Spleen (tissue), 11 donors: ENCODE data around the gene CKMT2. TPM values are rescaled to one million over a fixed set of nuclear protein-coding genes. Genes with fewer than 3 reads are reported as not detected.

Experiments used
- DNase-seq: peaks from one replicate; pipeline ENCODE4 v3.0.0-alpha.2; 2020
- H3K27ac ChIP-seq, 8 donors: fragments of 200-600 bp; sonication (generic) in 7 of 8; 1 replicate in 4 of 8; 2 replicates in 4 of 8; pipeline versions ENCODE4 v1.5.0 to v1.8.0; 2016 to 2021; ENCODE audit warnings: inconsistent platforms in 4 of 8, mild to moderate bottlenecking in 4 of 8, moderate library complexity in 1 of 8
- H3K27me3 ChIP-seq, 7 donors: fragments of 200-600 bp; sonication (generic) in 6 of 7; replicated peaks in 1 of 7; 1 replicate in 4 of 7; 2 replicates in 3 of 7; pipeline versions ENCODE4 v1.5.0 to v1.8.0; 2016 to 2021; ENCODE audit warnings: inconsistent platforms in 3 of 7, mild to moderate bottlenecking in 1 of 7
- H3K36me3 ChIP-seq, 6 donors: fragments of 200-600 bp; sonication (generic) in 5 of 6; 1 replicate in 4 of 6; 2 replicates in 2 of 6; pipeline versions ENCODE4 v1.5.0 to v1.8.0; 2016 to 2021; ENCODE audit warnings: inconsistent platforms in 2 of 6
- H3K4me1 ChIP-seq, 6 donors: fragments of 200-600 bp; sonication (generic) in 5 of 6; 1 replicate in 3 of 6; 2 replicates in 3 of 6; pipeline versions ENCODE4 v1.5.0 to v1.8.0; 2016 to 2021; ENCODE audit warnings: inconsistent platforms in 3 of 6
- H3K4me3 ChIP-seq, 8 donors: fragments of 200-600 bp; sonication (generic) in 7 of 8; 1 replicate in 4 of 8; 2 replicates in 4 of 8; pipeline versions ENCODE4 v1.5.0 to v1.8.0; 2016 to 2021; ENCODE audit warnings: inconsistent platforms in 4 of 8, mild to moderate bottlenecking in 4 of 8, moderate library complexity in 2 of 8
- H3K9me3 ChIP-seq, 8 donors: fragments of 200-600 bp; sonication (generic) in 7 of 8; 1 replicate in 4 of 8; 2 replicates in 4 of 8; pipeline versions ENCODE4 v1.5.0 to v1.8.0; 2016 to 2021; ENCODE audit warnings: inconsistent platforms in 4 of 8
- CTCF ChIP-seq, 11 experiments: fragments of 200-600 bp in 7 of 11; fragments of 450-650 bp in 4 of 11; sonication (generic) in 4 of 11; IDR thresholded peaks in 8 of 11; conservative IDR thresholded peaks in 3 of 11; 1 replicate in 7 of 11; 2 replicates in 4 of 11; pipeline versions ENCODE4 v1.4.0 to v1.8.0; 2016 to 2021; ENCODE audit warnings: antibody characterized with exemption in 11 of 11, inconsistent platforms in 4 of 11, mild to moderate bottlenecking in 1 of 11
- POLR2A ChIP-seq, 3 donors: fragments of 450-650 bp; IDR thresholded peaks; one replicate each; pipeline ENCODE4 v1.5.1; 2017; ENCODE audit warnings: antibody characterized with exemption in 3 of 3, mild to moderate bottlenecking in 1 of 3
- POLR2AphosphoS5 ChIP-seq, 3 donors: sonication (generic); formaldehyde crosslinking; IDR thresholded peaks; one replicate each; pipeline ENCODE4 v1.5.1; 2017; ENCODE audit warnings: antibody characterized with exemption in 3 of 3
- WGBS, 5 donors: extraction: QIAGEN DNeasy Blood & Tissue Kit in 3 of 5; methylation state at CpG; one replicate each; pipeline versions ENCODE4 v1.1.5 to v1.1.7; 2013 to 2018; 5-methylcytosine and 5-hydroxymethylcytosine counted together
- intact Hi-C: fragments of 100-400 bp; cut with DNase I; formaldehyde crosslinking; loops from one replicate; pipeline ENCODE4 v1.15.0; 2023; ENCODE audit warnings: low total_unique reads
- polyA plus RNA-seq, 3 donors: library from polyadenylated mRNA; stranded (reverse); fragments of 200-250 nt; gene quantifications; one replicate each; pipeline ENCODE4 v1.2.1, GENCODE V29; 2013
- total RNA-seq, 7 donors: library from RNA; depleted of rRNA in 3 of 7; stranded (reverse); fragments of >200 nt in 3 of 7; fragmentation: NEBNext Ultra II Directional in 4 of 7; extraction: Animal tissue kit (Norgen Biotek cat#: 25700) in 4 of 7; gene quantifications; one replicate each; pipeline versions ENCODE4 v1.1.0 to v1.2.1, GENCODE V29; 2016 to 2021
- donor health status: healthy with polysubstance abuse.
- donor health status: DM: no; HTN: no; CAD: no; lungs with moderate emphysema.
- donor health status: DM: no; HTN: no; CAD: no.
- donor health status: Bipolar disorder and iron deficiency.
- donor health status: healthy.
- donor health status: DM: no; HTN: no; CAD: no.
- donor health status: DM: yes; HTN: yes; CAD: no.

Gene CKMT2
- total and polyA plus RNA-seq, 10 donors: 1.4 to 7.1 (median 2.5) TPM

GRCh38 chr5:81303563-81303962 lies 70.4 kb downstream of the CKMT2 start:
- WGBS, 5 donors: 91 to 98% (median 96%) methylated on average over 1 of the region's 1 CpG
- intact Hi-C loops: no loop called here
- H3K27ac ChIP-seq: no peak overlapping the region

GRCh38 chr5:81305785-81306184 lies 72.7 kb downstream of the CKMT2 start:
- no peaks in the 10 kb centered on the region for H3K9me3 ChIP-seq
- H3K27ac ChIP-seq: no peak overlapping the region
- no peak overlapping the region for H3K4me3 ChIP-seq
- intact Hi-C loops: no loop called here
- H3K4me1 ChIP-seq: peaks cover 10 to 39% (median 22%) of the 10 kb centered on the region in 6 donors
- no peak for DNase-seq
- peaks cover 0 to 37% (median 13%) of the 10 kb centered on the region in 6 donors for H3K36me3 ChIP-seq
- no peak for TF ChIP-seq CTCF (IDR thresholded peaks at IDR 0.05 in 8 of 11, conservative IDR thresholded peaks at IDR 0.05 in 3 of 11)
- TF ChIP-seq POLR2AphosphoS5 (IDR thresholded peaks at IDR 0.05): no peak
- TF ChIP-seq POLR2A (IDR thresholded peaks at IDR 0.05): no peak
- H3K27me3 ChIP-seq: no peaks in the 10 kb centered on the region

More at GRCh38 chr5:81303563-81303962, 70.4 kb downstream of the CKMT2 start:
- Histone ChIP-seq H3K4me3 (no peak overlapping the region), H3K27me3 (no peaks in the 10 kb centered on the region), H3K36me3 (peaks cover 0 to 16% (median under 1%) of the 10 kb centered on the region in 6 donors), H3K4me1 (peaks cover 27 to 61% (median 43%) of the 10 kb centered on the region in 6 donors), H3K9me3 (no peaks in the 10 kb centered on the region)
- TF ChIP-seq POLR2AphosphoS5 (IDR thresholded peaks at IDR 0.05) (no peak), CTCF (IDR thresholded peaks at IDR 0.05 in 8 of 11, conservative IDR thresholded peaks at IDR 0.05 in 3 of 11) (no peak), POLR2A (IDR thresholded peaks at IDR 0.05) (no peak)
- no peak for DNase-seq

GRCh38 chr5:81308836-81309235 lies 75.7 kb downstream of the CKMT2 start:
- H3K27me3 ChIP-seq: no peaks in the 10 kb centered on the region
- TF ChIP-seq CTCF (IDR thresholded peaks at IDR 0.05 in 8 of 11, conservative IDR thresholded peaks at IDR 0.05 in 3 of 11) (no peak), POLR2A (IDR thresholded peaks at IDR 0.05) (no peak), POLR2AphosphoS5 (IDR thresholded peaks at IDR 0.05) (no peak)
- no peak overlapping the region for H3K27ac ChIP-seq
- H3K4me3 ChIP-seq: no peak overlapping the region
- H3K4me1 ChIP-seq: peaks cover 0 to 14% (median 3%) of the 10 kb centered on the region in 6 donors
- WGBS, 5 donors: 94 to 98% (median 96%) methylated on average over 2 of the region's 2 CpGs
- no peaks in the 10 kb centered on the region for H3K9me3 ChIP-seq
- H3K36me3 ChIP-seq: peaks cover 0 to 68% (median 38%) of the 10 kb centered on the region in 6 donors
- intact Hi-C loops: no loop called here
- no peak for DNase-seq

- no peak for DNase-seq
- peaks cover 0 to 71% (median 43%) of the 10 kb centered on the region in 6 donors for H3K36me3 ChIP-seq
- 93 to 100% (median 98%) methylated on average over 1 of the region's 1 CpG for WGBS, 5 donors
- H3K27me3 ChIP-seq: no peaks in the 10 kb centered on the region
- intact Hi-C loops: no loop called here
- no peak overlapping the region for H3K4me3 ChIP-seq
- H3K27ac ChIP-seq: no peak overlapping the region
- TF ChIP-seq POLR2AphosphoS5 (IDR thresholded peaks at IDR 0.05): no peak
- TF ChIP-seq CTCF (IDR thresholded peaks at IDR 0.05 in 8 of 11, conservative IDR thresholded peaks at IDR 0.05 in 3 of 11): no peak
- no peak for TF ChIP-seq POLR2A (IDR thresholded peaks at IDR 0.05)
- H3K9me3 ChIP-seq: no peaks in the 10 kb centered on the region
- peaks cover 0 to 8% (median 1%) of the 10 kb centered on the region in 6 donors for H3K4me1 ChIP-seq
These were observed 77.4 kb downstream of the CKMT2 start for GRCh38 chr5:81310402-81311063.
